Measurements from ENCODE around the gene TIMP1.
"Not testable (repeated sequence)": the region's sequence is repeated elsewhere in the genome, so short reads cannot be mapped to it uniquely, and the experiment has no call there.

TIMP1 gene

GRCh38 chrX:47603125-47603524 is 20.9 kb downstream of the TIMP1 start:
- not testable (repeated sequence) for DNase-seq (ENCODE audit: low read depth in 2 of 2)

GRCh38 chrX:47605024-47605423 is 22.8 kb downstream of the TIMP1 start:
- no peak for DNase-seq (ENCODE audit: low read depth in 2 of 2)

GRCh38 chrX:47607091-47607490 is 24.9 kb downstream of the TIMP1 start:
- DNase-seq (ENCODE audit: low read depth in 2 of 2): no peak

- DNase-seq (ENCODE audit: low read depth in 2 of 2): no peak
These were observed 26.0 kb downstream of the TIMP1 start for GRCh38 chrX:47608130-47608810.

- DNase-seq (ENCODE audit: low read depth in 2 of 2): no peak
These were observed 28.3 kb downstream of the TIMP1 start for GRCh38 chrX:47610511-47610910.

GRCh38 chrX:47611489-47611888 is 29.3 kb downstream of the TIMP1 start:
- no peak for DNase-seq (ENCODE audit: low read depth in 2 of 2)

- no peak for DNase-seq (ENCODE audit: low read depth in 2 of 2)
These were observed 29.7 kb downstream of the TIMP1 start for GRCh38 chrX:47611926-47612325.

GRCh38 chrX:47612418-47612817 is 30.2 kb downstream of the TIMP1 start:
- DNase-seq (ENCODE audit: low read depth in 2 of 2): no peak

- DNase-seq (ENCODE audit: low read depth in 2 of 2): no peak
These were observed 30.8 kb downstream of the TIMP1 start for GRCh38 chrX:47613082-47613481.

- DNase-seq (ENCODE audit: low read depth in 2 of 2): no peak
These were observed 32.4 kb downstream of the TIMP1 start for GRCh38 chrX:47614618-47615017.

- no peak for DNase-seq (ENCODE audit: low read depth in 2 of 2)
These were observed 36.8 kb downstream of the TIMP1 start for GRCh38 chrX:47618923-47619485.

GRCh38 chrX:47619486-47620302 is 37.5 kb downstream of the TIMP1 start, which contains the start of gene SYN1:
Gene SYN1 (minus strand): TSS chrX:47619857. CDS start chrX:47619728, 129 bp downstream.
- DNase-seq (ENCODE audit: low read depth in 2 of 2): peak; percentile 48 to 64

GRCh38 chrX:47620303-47620685 is 38.1 kb downstream of the TIMP1 start:
- no peak for DNase-seq (ENCODE audit: low read depth in 2 of 2)

- no peak for DNase-seq (ENCODE audit: low read depth in 2 of 2)
These were observed 39.6 kb downstream of the TIMP1 start for GRCh38 chrX:47621851-47622250.

- no peak for DNase-seq (ENCODE audit: low read depth in 2 of 2)
These were observed 41.3 kb downstream of the TIMP1 start for GRCh38 chrX:47623540-47624027.

GRCh38 chrX:47625365-47625764 is 43.1 kb downstream of the TIMP1 start:
- DNase-seq (ENCODE audit: low read depth in 2 of 2): no peak

GRCh38 chrX:47628982-47629381 is 46.7 kb downstream of the TIMP1 start:
- no peak for DNase-seq (ENCODE audit: low read depth in 2 of 2)

- no peak for DNase-seq (ENCODE audit: low read depth in 2 of 2)
These were observed 47.4 kb downstream of the TIMP1 start, which contains the start of gene CFP for GRCh38 chrX:47629419-47630200. Gene CFP (minus strand): TSS chrX:47629930. CDS start chrX:47629844, 86 bp downstream.

- no peak for DNase-seq (ENCODE audit: low read depth in 2 of 2)
These were observed 49.4 kb downstream of the TIMP1 start for GRCh38 chrX:47631676-47632075.

GRCh38 chrX:47632666-47633065 is 50.4 kb downstream of the TIMP1 start:
- no peak for DNase-seq (ENCODE audit: low read depth in 2 of 2)

- no peak for DNase-seq (ENCODE audit: low read depth in 2 of 2)
These were observed 51.7 kb downstream of the TIMP1 start for GRCh38 chrX:47633689-47634590.
